MM.1S (cell line): Measurements from ENCODE around the gene BICDL1.

Experiments
- DNase-seq: peaks from one replicate; pipeline ENCODE4 v3.0.0-alpha.2; 2015
- H2AFZ ChIP-seq: fragments of 300-600 bp; sonication (generic); 2 replicates; pipeline ENCODE4 v1.6.0; 2016; ENCODE audit warnings: antibody characterized with exemption, low read length
- H3F3A ChIP-seq: fragments of 300-600 bp; sonication (generic); 2 replicates; pipeline ENCODE4 v1.6.1; 2016; ENCODE audit warnings: mild to moderate bottlenecking, antibody characterized with exemption, low read length, moderate library complexity, mixed read lengths; ENCODE audit not compliant: insufficient read depth
- H3K27ac ChIP-seq: fragments of 300-600 bp; sonication (generic); 2 replicates; pipeline ENCODE4 v1.5.1; 2016; ENCODE audit warnings: mild to moderate bottlenecking, low read length
- H3K27me3 ChIP-seq: fragments of 300-600 bp; sonication (generic); replicated peaks from 2 replicates; pipeline ENCODE4 v1.6.0; 2016; ENCODE audit warnings: low read length; ENCODE audit not compliant: insufficient read depth
- H3K36me3 ChIP-seq: fragments of 300-600 bp; sonication (generic); replicated peaks from 2 replicates; pipeline ENCODE4 v1.6.1; 2016; ENCODE audit warnings: mild to moderate bottlenecking, low read length, mixed read lengths; ENCODE audit not compliant: insufficient read depth
- H3K4me1 ChIP-seq: fragments of 300-600 bp; sonication (generic); 2 replicates; pipeline ENCODE4 v1.6.1; 2016; ENCODE audit warnings: low read length, mixed read lengths
- H3K4me2 ChIP-seq: fragments of 300-600 bp; sonication (generic); 2 replicates; pipeline ENCODE4 v1.6.0; 2016; ENCODE audit warnings: low read depth, low read length
- H3K4me3 ChIP-seq: fragments of 300-600 bp; sonication (generic); 2 replicates; pipeline ENCODE4 v1.5.1; 2016; ENCODE audit warnings: low read length, mixed read lengths
- H3K79me2 ChIP-seq: fragments of 300-600 bp; sonication (generic); 2 replicates; pipeline ENCODE4 v1.6.1; 2016; ENCODE audit warnings: mixed run types, low read length, mixed read lengths
- H3K9ac ChIP-seq: fragments of 300-600 bp; sonication (generic); 2 replicates; pipeline ENCODE4 v1.6.1; 2016; ENCODE audit warnings: low read length, mixed read lengths
- H3K9me2 ChIP-seq: fragments of 300-600 bp; sonication (generic); replicated peaks from 2 replicates; pipeline ENCODE4 v1.6.1; 2016; ENCODE audit warnings: mild to moderate bottlenecking, low read length, mixed read lengths; ENCODE audit not compliant: insufficient read depth
- H3K9me3 ChIP-seq: fragments of 300-600 bp; sonication (generic); replicated peaks from 2 replicates; pipeline ENCODE4 v1.6.1; 2016; ENCODE audit warnings: mild to moderate bottlenecking, low read length, mixed read lengths; ENCODE audit not compliant: insufficient read depth
- H4K20me1 ChIP-seq: fragments of 300-600 bp; sonication (generic); 2 replicates; pipeline ENCODE4 v1.6.1; 2016; ENCODE audit warnings: mild to moderate bottlenecking, low read length, moderate library complexity, mixed read lengths; ENCODE audit not compliant: insufficient read depth
- EZH2 ChIP-seq: fragments of 300-600 bp; sonication (generic); optimal IDR thresholded peaks from 2 replicates; pipeline ENCODE3; 2017; ENCODE audit warnings: low read depth, mild to moderate bottlenecking, antibody characterized with exemption, low read length, mixed read lengths
- EZH2phosphoT487 ChIP-seq: fragments of 300-600 bp; sonication (generic); IDR thresholded peaks from 2 replicates; pipeline ENCODE4 v1.6.1; 2018; ENCODE audit warnings: antibody characterized with exemption, low read length
- TF ChIP-seq, protein P1 (sequence below): fragments of 300-600 bp; sonication (generic); IDR thresholded peaks from 2 replicates; pipeline ENCODE4 v1.5.1; 2016; ENCODE audit warnings: antibody characterized with exemption, low read length, mixed read lengths

The BICDL1 gene

GRCh38 chr12:120093336-120093591 lies 104.2 kb downstream of the BICDL1 start:
- TF ChIP-seq, protein P1, sequence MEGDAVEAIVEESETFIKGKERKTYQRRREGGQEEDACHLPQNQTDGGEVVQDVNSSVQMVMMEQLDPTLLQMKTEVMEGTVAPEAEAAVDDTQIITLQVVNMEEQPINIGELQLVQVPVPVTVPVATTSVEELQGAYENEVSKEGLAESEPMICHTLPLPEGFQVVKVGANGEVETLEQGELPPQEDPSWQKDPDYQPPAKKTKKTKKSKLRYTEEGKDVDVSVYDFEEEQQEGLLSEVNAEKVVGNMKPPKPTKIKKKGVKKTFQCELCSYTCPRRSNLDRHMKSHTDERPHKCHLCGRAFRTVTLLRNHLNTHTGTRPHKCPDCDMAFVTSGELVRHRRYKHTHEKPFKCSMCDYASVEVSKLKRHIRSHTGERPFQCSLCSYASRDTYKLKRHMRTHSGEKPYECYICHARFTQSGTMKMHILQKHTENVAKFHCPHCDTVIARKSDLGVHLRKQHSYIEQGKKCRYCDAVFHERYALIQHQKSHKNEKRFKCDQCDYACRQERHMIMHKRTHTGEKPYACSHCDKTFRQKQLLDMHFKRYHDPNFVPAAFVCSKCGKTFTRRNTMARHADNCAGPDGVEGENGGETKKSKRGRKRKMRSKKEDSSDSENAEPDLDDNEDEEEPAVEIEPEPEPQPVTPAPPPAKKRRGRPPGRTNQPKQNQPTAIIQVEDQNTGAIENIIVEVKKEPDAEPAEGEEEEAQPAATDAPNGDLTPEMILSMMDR: no peak
- TF ChIP-seq EZH2: no peak
- no peak for TF ChIP-seq EZH2phosphoT487
- no peaks in the 10 kb centered on the region; the same call in 1 of the 2 replicates for H3K79me2 ChIP-seq
- H3F3A ChIP-seq: no peaks in the 10 kb centered on the region
- H3K27me3 ChIP-seq: no peaks in the 10 kb centered on the region
- H4K20me1 ChIP-seq: no peaks in the 10 kb centered on the region
- H3K4me3 ChIP-seq: no peak overlapping the region
- H3K9ac ChIP-seq: no peak overlapping the region
- H3K36me3 ChIP-seq: no peaks in the 10 kb centered on the region
- H3K4me2 ChIP-seq: no peak overlapping the region
- DNase-seq: no peak
- H2AFZ ChIP-seq: no peak overlapping the region
- H3K4me1 ChIP-seq: no peaks in the 10 kb centered on the region
- H3K9me2 ChIP-seq: no peaks in the 10 kb centered on the region
- H3K27ac ChIP-seq: no peak overlapping the region
- no peaks in the 10 kb centered on the region for H3K9me3 ChIP-seq

DNA sequence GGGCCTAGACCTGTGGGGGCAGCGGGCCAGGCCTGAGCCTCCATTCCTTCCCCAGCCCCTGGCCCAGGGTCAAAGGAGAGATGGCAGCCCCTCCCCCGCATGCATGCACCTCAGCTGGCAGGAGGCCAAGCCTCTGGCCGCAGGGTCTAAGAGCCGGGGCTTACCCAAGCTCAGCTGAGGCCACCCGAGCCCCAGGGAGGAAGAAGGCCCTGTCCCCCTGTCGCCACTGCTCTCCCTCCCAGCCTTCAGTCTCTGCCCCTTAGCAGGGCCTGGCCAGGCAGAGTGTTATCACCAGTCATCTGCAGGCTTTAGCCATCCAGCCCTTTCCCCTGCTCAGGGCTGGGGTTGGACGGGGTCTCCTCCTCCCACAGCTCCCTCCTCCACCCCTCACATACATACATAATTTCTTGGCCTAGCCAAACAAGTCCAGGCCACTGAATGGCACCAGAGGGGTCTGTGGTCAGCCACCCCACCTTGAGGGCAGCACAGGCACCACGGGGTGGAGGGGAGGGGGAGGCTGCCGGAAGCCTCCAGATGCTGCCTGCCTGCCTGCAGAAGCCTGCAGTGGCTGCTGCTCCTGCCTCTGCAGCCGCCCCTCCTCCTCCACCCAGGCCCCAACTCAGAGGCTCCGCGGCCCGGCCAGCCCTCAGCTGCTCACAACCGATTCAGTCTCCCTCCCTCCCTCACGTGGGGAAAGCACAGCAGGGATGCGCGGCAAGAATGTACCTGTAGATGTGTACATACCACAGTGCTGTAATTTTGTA lies 104.7 kb downstream of the BICDL1 start:
- no peak for DNase-seq
- Histone ChIP-seq H3K27me3 (no peaks in the 10 kb centered on the region), H3K36me3 (no peaks in the 10 kb centered on the region; the same call in 1 of the 2 replicates), H3K4me2 (no peak overlapping the region), H3K27ac (no peak overlapping the region), H3K79me2 (peaks cover 4% of the 10 kb centered on the region), H4K20me1 (no peaks in the 10 kb centered on the region), H3K9ac (no peak overlapping the region), H3K9me3 (no peaks in the 10 kb centered on the region), H3K4me1 (no peaks in the 10 kb centered on the region), H3F3A (no peaks in the 10 kb centered on the region), H3K9me2 (no peaks in the 10 kb centered on the region), H3K4me3 (no peak overlapping the region), H2AFZ (no peak overlapping the region)
- TF ChIP-seq EZH2phosphoT487: no peak
- TF ChIP-seq, protein P1: no peak
- TF ChIP-seq EZH2: no peak

GRCh38 chr12:120094485-120094884 lies 105.4 kb downstream of the BICDL1 start:
- TF ChIP-seq EZH2phosphoT487: no peak
- TF ChIP-seq EZH2: no peak
- TF ChIP-seq, protein P1: no peak
- Histone ChIP-seq H3K27me3 (no peaks in the 10 kb centered on the region), H3F3A (no peaks in the 10 kb centered on the region), H3K9me3 (no peaks in the 10 kb centered on the region), H3K4me2 (no peak overlapping the region), H3K9me2 (no peaks in the 10 kb centered on the region), H3K79me2 (peaks cover 11% of the 10 kb centered on the region), H3K36me3 (no peaks in the 10 kb centered on the region; the same call in 1 of the 2 replicates), H3K27ac (no peak overlapping the region), H4K20me1 (no peaks in the 10 kb centered on the region), H2AFZ (no peak overlapping the region), H3K4me3 (no peak overlapping the region), H3K4me1 (no peaks in the 10 kb centered on the region), H3K9ac (no peak overlapping the region)
- DNase-seq: no peak
